Panc1 (cell line): ENCODE data around the gene SLC35G2. TPM values are rescaled to one million over a fixed set of nuclear protein-coding genes. Genes with fewer than 3 reads are reported as not detected.

ENCODE experiments used
- ATAC-seq: fragments of 200-7000 bp; cut with Tn5 transposase; 2 replicates; pipeline ENCODE4 v1.9.1; 2020; ENCODE audit warnings: mild to moderate bottlenecking, moderate library complexity
- BruUV-seq: library from RNA; stranded (reverse); fragments of 400-500 nt; replicated peaks from 2 replicates; lab custom pipeline; 2021; lab: Mats Ljungman, UMichigan
- CTCF ChIA-PET: fragments of 300-600 bp; sonication (Branson Sonifier 250); formaldehyde crosslinking; loops from one replicate; lab custom pipeline; 2022; ENCODE audit warnings: antibody characterized with exemption; lab: Charles Lee
- POLR2A ChIA-PET: fragments of 300-600 bp; sonication (Branson Sonifier 250); formaldehyde crosslinking; loops from one replicate; lab custom pipeline; 2022; ENCODE audit warnings: antibody characterized with exemption; lab: Charles Lee
- DNase-seq: peaks from one replicate; pipeline ENCODE4 v3.0.0-alpha.2; 2010; ENCODE audit warnings: low read depth, low spot score
- H3K27ac ChIP-seq: 2 replicates; pipeline ENCODE4 v1.5.1; 2011; ENCODE audit warnings: mild to moderate bottlenecking, low read length, inconsistent platforms
- H3K27me3 ChIP-seq: fragments of 200-500 bp; sonication (Bioruptor generic); 2 replicates; pipeline ENCODE4 v1.6.0; 2014; ENCODE audit warnings: low read length, inconsistent platforms; ENCODE audit not compliant: control insufficient read depth, insufficient read depth
- H3K36me3 ChIP-seq: fragments of 200-500 bp; sonication (Bioruptor generic); 2 replicates; pipeline ENCODE4 v1.5.1; 2014; ENCODE audit warnings: inconsistent platforms, mild to moderate bottlenecking, low read length, moderate library complexity; ENCODE audit not compliant: control insufficient read depth, insufficient read depth
- H3K4me1 ChIP-seq: 2 replicates; pipeline ENCODE4 v1.5.1; 2011; ENCODE audit warnings: inconsistent platforms, mild to moderate bottlenecking, low read length, moderate library complexity; ENCODE audit not compliant: control insufficient read depth, insufficient read depth
- H3K4me3 ChIP-seq, 2 experiments: 2 replicates each; pipeline ENCODE4 v1.5.1; 2011 to 2012; ENCODE audit warnings: low read depth in 2 of 2, low read length in 2 of 2, mild to moderate bottlenecking in 2 of 2, inconsistent platforms in 1 of 2, moderate library complexity in 1 of 2
- H3K9me3 ChIP-seq: fragments of 200-500 bp; sonication (Bioruptor generic); 2 replicates; pipeline ENCODE4 v1.5.1; 2014; ENCODE audit warnings: low read depth, mild to moderate bottlenecking, inconsistent platforms, low read length, moderate library complexity; ENCODE audit not compliant: control insufficient read depth, insufficient read depth
- POLR2AphosphoS5 ChIP-seq: IDR thresholded peaks from 2 replicates; pipeline ENCODE4 v1.6.1; 2012; ENCODE audit warnings: mild to moderate bottlenecking, low read depth, low read length, moderate library complexity
- SIN3A ChIP-seq: IDR thresholded peaks from 2 replicates; pipeline ENCODE4 v1.6.1; 2012; ENCODE audit warnings: low read depth, mild to moderate bottlenecking, low read length, moderate library complexity, borderline replicate concordance; ENCODE audit not compliant: insufficient read depth
- TCF7L2 ChIP-seq: IDR thresholded peaks from 2 replicates; pipeline ENCODE4 v1.6.1; 2011; ENCODE audit warnings: mild to moderate bottlenecking, low read depth, low read length, inconsistent platforms
- in situ Hi-C: cut with HindIII; loops from 2 replicates; pipeline ENCODE4 v1.10.0; 2016; ENCODE audit warnings: low sequenced_read_pairs, low pct_unique_long_range_greater_than_20kb
- intact Hi-C: fragments of 100-400 bp; cut with micrococcal nuclease; formaldehyde crosslinking; loops from one replicate; pipeline ENCODE4 v1.10.0; 2022; ENCODE audit not compliant: unreplicated experiment
- total RNA-seq: library from RNA; stranded (reverse); gene quantifications from one replicate; pipeline ENCODE4 v1.2.1, GENCODE V29; 2021; ENCODE audit not compliant: unreplicated experiment
- TF ChIP-seq, protein P1 (sequence below), 2 experiments: IDR thresholded peaks; 2 replicates each; pipeline ENCODE4 v1.6.1; 2011 to 2012; ENCODE audit warnings: low read depth in 2 of 2, control low read depth in 1 of 2, low read length in 1 of 2, mild to moderate bottlenecking in 1 of 2, moderate library complexity in 1 of 2; ENCODE audit not compliant: insufficient read depth in 1 of 2
- TF ChIP-seq, protein P2 (sequence below): fragments of 450-650 bp; IDR thresholded peaks from 2 replicates; pipeline ENCODE4 v1.5.1; 2017; ENCODE audit warnings: mild to moderate bottlenecking

The SLC35G2 gene
- total RNA-seq, 1 experiment from 2014 or later, result 15.0 TPM

DNA sequence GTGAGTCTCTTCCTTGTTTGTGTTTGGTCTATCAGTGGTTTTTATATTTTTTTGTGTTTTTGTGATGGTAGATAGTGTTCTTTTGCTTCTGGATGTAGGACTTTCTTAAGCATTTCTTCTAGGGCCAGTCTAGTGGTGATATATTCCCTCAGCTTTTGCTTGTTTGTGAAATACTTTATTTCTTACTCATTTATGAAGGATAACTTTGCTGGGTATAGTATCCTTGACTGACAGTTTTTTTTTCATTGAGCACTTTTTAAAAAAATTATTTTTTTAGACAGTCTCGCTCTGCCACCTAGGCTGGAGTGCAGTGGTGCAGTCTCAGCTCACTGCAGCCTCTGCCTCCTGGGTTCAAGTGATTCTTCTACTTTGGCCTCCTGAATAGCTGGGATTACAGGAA is 85.0 kb downstream of the SLC35G2 start:
- H3K4me3 ChIP-seq, result no peak overlapping the region
- ATAC-seq (no peak), DNase-seq (no peak)
- peaks cover 3% of the 10 kb centered on the region; the same call in 1 of the 2 replicates for H3K9me3 ChIP-seq
- in situ Hi-C loops, result no loop called here
- no peaks in the 10 kb centered on the region for H3K27me3 ChIP-seq
- BruUV-seq, result no TSS peak
- ChIA-PET POLR2A (no interaction called here), CTCF (no interaction called here)
- TF ChIP-seq, protein P1, sequence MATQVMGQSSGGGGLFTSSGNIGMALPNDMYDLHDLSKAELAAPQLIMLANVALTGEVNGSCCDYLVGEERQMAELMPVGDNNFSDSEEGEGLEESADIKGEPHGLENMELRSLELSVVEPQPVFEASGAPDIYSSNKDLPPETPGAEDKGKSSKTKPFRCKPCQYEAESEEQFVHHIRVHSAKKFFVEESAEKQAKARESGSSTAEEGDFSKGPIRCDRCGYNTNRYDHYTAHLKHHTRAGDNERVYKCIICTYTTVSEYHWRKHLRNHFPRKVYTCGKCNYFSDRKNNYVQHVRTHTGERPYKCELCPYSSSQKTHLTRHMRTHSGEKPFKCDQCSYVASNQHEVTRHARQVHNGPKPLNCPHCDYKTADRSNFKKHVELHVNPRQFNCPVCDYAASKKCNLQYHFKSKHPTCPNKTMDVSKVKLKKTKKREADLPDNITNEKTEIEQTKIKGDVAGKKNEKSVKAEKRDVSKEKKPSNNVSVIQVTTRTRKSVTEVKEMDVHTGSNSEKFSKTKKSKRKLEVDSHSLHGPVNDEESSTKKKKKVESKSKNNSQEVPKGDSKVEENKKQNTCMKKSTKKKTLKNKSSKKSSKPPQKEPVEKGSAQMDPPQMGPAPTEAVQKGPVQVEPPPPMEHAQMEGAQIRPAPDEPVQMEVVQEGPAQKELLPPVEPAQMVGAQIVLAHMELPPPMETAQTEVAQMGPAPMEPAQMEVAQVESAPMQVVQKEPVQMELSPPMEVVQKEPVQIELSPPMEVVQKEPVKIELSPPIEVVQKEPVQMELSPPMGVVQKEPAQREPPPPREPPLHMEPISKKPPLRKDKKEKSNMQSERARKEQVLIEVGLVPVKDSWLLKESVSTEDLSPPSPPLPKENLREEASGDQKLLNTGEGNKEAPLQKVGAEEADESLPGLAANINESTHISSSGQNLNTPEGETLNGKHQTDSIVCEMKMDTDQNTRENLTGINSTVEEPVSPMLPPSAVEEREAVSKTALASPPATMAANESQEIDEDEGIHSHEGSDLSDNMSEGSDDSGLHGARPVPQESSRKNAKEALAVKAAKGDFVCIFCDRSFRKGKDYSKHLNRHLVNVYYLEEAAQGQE (IDR thresholded peaks at IDR 0.05; ENCODE audit: insufficient read depth in 1 of 2, low read depth in 2 of 2, low read length in 1 of 2), result no peak
- TF ChIP-seq POLR2AphosphoS5 (no peak), TCF7L2 (no peak), SIN3A (no peak)
- TF ChIP-seq, protein P2, sequence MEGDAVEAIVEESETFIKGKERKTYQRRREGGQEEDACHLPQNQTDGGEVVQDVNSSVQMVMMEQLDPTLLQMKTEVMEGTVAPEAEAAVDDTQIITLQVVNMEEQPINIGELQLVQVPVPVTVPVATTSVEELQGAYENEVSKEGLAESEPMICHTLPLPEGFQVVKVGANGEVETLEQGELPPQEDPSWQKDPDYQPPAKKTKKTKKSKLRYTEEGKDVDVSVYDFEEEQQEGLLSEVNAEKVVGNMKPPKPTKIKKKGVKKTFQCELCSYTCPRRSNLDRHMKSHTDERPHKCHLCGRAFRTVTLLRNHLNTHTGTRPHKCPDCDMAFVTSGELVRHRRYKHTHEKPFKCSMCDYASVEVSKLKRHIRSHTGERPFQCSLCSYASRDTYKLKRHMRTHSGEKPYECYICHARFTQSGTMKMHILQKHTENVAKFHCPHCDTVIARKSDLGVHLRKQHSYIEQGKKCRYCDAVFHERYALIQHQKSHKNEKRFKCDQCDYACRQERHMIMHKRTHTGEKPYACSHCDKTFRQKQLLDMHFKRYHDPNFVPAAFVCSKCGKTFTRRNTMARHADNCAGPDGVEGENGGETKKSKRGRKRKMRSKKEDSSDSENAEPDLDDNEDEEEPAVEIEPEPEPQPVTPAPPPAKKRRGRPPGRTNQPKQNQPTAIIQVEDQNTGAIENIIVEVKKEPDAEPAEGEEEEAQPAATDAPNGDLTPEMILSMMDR, result no peak
- H3K36me3 ChIP-seq, result no peaks in the 10 kb centered on the region
- intact Hi-C loops, result no loop called here
- no peaks in the 10 kb centered on the region for H3K4me1 ChIP-seq
- H3K27ac ChIP-seq, result no peak overlapping the region

DNA sequence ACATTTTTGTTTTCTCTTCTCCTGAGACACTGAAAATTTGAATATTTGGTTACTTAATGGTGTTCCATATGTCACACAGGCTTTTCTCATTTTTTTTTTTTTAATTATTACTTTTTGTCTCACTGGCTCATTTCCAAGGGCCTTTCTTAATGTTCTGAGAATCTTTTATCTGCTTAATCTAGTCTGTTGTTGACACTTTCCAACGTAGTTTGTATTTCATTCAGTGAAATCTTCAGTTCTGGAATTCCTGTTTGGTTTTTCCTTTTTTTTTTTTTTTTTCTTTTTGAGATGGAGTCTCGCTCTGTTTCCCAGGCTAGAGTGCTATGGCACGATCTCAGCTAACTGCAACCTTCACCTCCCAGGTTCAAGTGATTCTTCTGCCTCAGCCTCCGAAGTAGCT is 85.8 kb downstream of the SLC35G2 start:
- Histone ChIP-seq H3K4me1 (no peaks in the 10 kb centered on the region), H3K27ac (no peak overlapping the region), H3K9me3 (peaks cover 7% of the 10 kb centered on the region; the same call in 1 of the 2 replicates), H3K4me3 (no peak overlapping the region), H3K36me3 (no peaks in the 10 kb centered on the region), H3K27me3 (no peaks in the 10 kb centered on the region)
- no TSS peak for BruUV-seq
- ChIA-PET CTCF (no interaction called here), POLR2A (no interaction called here)
- DNase-seq, result no peak
- intact Hi-C loops, result no loop called here
- ATAC-seq, result no peak
- in situ Hi-C loops, result no loop called here
- TF ChIP-seq, protein P2, result no peak
- no peak for TF ChIP-seq POLR2AphosphoS5
- TF ChIP-seq SIN3A, result no peak
- no peak for TF ChIP-seq TCF7L2
- TF ChIP-seq, protein P1 (IDR thresholded peaks at IDR 0.05; ENCODE audit: insufficient read depth in 1 of 2, low read depth in 2 of 2, low read length in 1 of 2), result no peak

Other genes starting within 250 kb of the SLC35G2 start
- 43.7 TPM for gene STAG1, start 66.7 kb upstream of the SLC35G2 start, total RNA-seq
- gene NCK1, start 43.1 kb downstream of the SLC35G2 start, total RNA-seq, result 43.5 TPM
- 1.7 TPM for gene IL20RB, start 138.9 kb downstream of the SLC35G2 start, total RNA-seq